ENCODE data around the gene ADAMTS18.

DNA sequence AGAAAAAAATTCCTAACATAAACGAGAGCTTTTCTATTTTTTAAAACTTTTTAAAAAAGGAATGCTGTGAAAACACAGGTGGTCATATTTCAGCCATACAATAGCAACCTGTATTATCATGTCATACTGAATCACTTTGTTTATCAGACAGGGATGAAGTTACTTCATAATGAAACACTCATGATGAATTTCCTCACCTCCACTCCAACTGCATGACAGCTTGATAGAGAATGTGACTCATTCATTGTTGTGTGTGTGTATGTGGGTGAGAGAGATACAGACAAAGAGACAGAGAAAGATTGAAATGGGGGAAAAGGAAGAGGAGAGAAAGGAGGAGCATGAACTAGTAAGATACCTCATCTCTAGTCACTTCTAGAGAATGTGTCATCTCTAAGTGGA lies 126.7 kb downstream of the ADAMTS18 start:
- TF ChIP-seq, protein P1, sequence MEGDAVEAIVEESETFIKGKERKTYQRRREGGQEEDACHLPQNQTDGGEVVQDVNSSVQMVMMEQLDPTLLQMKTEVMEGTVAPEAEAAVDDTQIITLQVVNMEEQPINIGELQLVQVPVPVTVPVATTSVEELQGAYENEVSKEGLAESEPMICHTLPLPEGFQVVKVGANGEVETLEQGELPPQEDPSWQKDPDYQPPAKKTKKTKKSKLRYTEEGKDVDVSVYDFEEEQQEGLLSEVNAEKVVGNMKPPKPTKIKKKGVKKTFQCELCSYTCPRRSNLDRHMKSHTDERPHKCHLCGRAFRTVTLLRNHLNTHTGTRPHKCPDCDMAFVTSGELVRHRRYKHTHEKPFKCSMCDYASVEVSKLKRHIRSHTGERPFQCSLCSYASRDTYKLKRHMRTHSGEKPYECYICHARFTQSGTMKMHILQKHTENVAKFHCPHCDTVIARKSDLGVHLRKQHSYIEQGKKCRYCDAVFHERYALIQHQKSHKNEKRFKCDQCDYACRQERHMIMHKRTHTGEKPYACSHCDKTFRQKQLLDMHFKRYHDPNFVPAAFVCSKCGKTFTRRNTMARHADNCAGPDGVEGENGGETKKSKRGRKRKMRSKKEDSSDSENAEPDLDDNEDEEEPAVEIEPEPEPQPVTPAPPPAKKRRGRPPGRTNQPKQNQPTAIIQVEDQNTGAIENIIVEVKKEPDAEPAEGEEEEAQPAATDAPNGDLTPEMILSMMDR (IDR thresholded peaks at IDR 0.05): no peak
- TF ChIP-seq POLR2A (IDR thresholded peaks at IDR 0.05): no peak
- no peak for TF ChIP-seq POLR2AphosphoS5 (IDR thresholded peaks at IDR 0.05)
- TF ChIP-seq EP300 (IDR thresholded peaks at IDR 0.05): no peak

Measured in sigmoid colon (tissue), 4 donors.